Endodermal cell (in vitro differentiated cells): ENCODE data around the gene ZNF678. TPM values are rescaled to one million over a fixed set of nuclear protein-coding genes. Genes with fewer than 3 reads are reported as not detected.

ENCODE experiments used
- DNase-seq: peaks from one replicate; pipeline ENCODE4 v3.0.0-alpha.2; 2017
- H3K27ac ChIP-seq: 2 replicates; pipeline ENCODE4 v1.5.1; 2013; ENCODE audit warnings: mild to moderate bottlenecking, low read depth, low read length, moderate library complexity
- H3K27me3 ChIP-seq: 2 replicates; pipeline ENCODE4 v1.6.1; 2013; ENCODE audit warnings: mild to moderate bottlenecking, low read length, moderate library complexity; ENCODE audit not compliant: insufficient read depth, control insufficient read depth, poor library complexity, severe bottlenecking
- H3K36me3 ChIP-seq: 2 replicates; pipeline ENCODE4 v1.7.0; 2013; ENCODE audit warnings: mild to moderate bottlenecking, low read length, moderate library complexity; ENCODE audit not compliant: control insufficient read depth, insufficient read depth
- H3K4me1 ChIP-seq: one replicate; pipeline ENCODE4 v1.7.0; 2013; ENCODE audit warnings: low read length; ENCODE audit not compliant: control insufficient read depth, insufficient read depth
- H3K4me3 ChIP-seq: 2 replicates; pipeline ENCODE4 v1.5.1; 2013; ENCODE audit warnings: mild to moderate bottlenecking, low read length, moderate library complexity
- H3K9ac ChIP-seq: 2 replicates; pipeline ENCODE4 v1.6.1; 2013; ENCODE audit warnings: mild to moderate bottlenecking, low read length, moderate library complexity; ENCODE audit not compliant: poor library complexity, severe bottlenecking; ENCODE audit errors: extremely low read depth
- H3K9me3 ChIP-seq: 2 replicates; pipeline ENCODE4 v1.6.1; 2013; ENCODE audit warnings: mild to moderate bottlenecking, low read length, moderate library complexity; ENCODE audit not compliant: control insufficient read depth
- H3K27ac Mint-ChIP-seq: 2 replicates; pipeline ENCODE4 v1.8.0; 2020; ENCODE audit warnings: mixed read lengths
- H3K27me3 Mint-ChIP-seq: 2 replicates; pipeline ENCODE4 v1.8.0; 2021; ENCODE audit warnings: mild to moderate bottlenecking, mixed read lengths; ENCODE audit not compliant: insufficient read depth
- H3K36me3 Mint-ChIP-seq: 2 replicates; pipeline ENCODE4 v1.8.0; 2020; ENCODE audit warnings: low read depth, mixed read lengths
- H3K4me1 Mint-ChIP-seq: 2 replicates; pipeline ENCODE4 v1.8.0; 2020; ENCODE audit warnings: mixed read lengths
- H3K4me3 Mint-ChIP-seq: 2 replicates; pipeline ENCODE4 v1.8.0; 2020; ENCODE audit warnings: mild to moderate bottlenecking, moderate library complexity, mixed read lengths
- H3K9me3 Mint-ChIP-seq: 2 replicates; pipeline ENCODE4 v1.8.0; 2020; ENCODE audit warnings: mild to moderate bottlenecking, mixed read lengths
- CTCF ChIP-seq: fragments of 200-600 bp; sonication (generic); conservative IDR thresholded peaks from 2 replicates; pipeline ENCODE4 v1.5.0; 2021; ENCODE audit warnings: antibody characterized with exemption, mild to moderate bottlenecking
- WGBS, 2 experiments: methylation state at CpG; one replicate each; pipeline versions ENCODE4 v1.1.5 to v1.1.7; 2013; ENCODE audit warnings: missing lambda C conversion rate in 2 of 2, mixed read lengths in 1 of 2; ENCODE audit not compliant: insufficient coverage in 1 of 2, insufficient read length in 1 of 2; 5-methylcytosine and 5-hydroxymethylcytosine counted together
- total RNA-seq, 2 donors: library from RNA; stranded (reverse); fragmentation: NEBNext Ultra II Directional in 1 of 2; extraction: Animal tissue kit (Norgen Biotek cat#: 25700) in 1 of 2; gene quantifications; 2 replicates in 1 of 2; 3 replicates in 1 of 2; pipeline ENCODE4 v1.2.1, GENCODE V29; 2021

Gene ZNF678
- total RNA-seq, 2 donors from 2014 or later: 23.1 to 24.3 TPM

- WGBS, 2 experiments: 88% methylated on average over 2 of the region's 2 CpGs; no CpG with 5 or more reads in 1 of the 2 experiments
- H3K9ac ChIP-seq: no peak overlapping the region
- no peaks in the 10 kb centered on the region for H3K4me1 ChIP-seq
- H3K4me3 Mint-ChIP-seq: no peak overlapping the region
- H3K27me3 ChIP-seq: no peaks in the 10 kb centered on the region
- peaks cover 34% of the 10 kb centered on the region for H3K27me3 Mint-ChIP-seq
- H3K36me3 Mint-ChIP-seq: peaks cover 24% of the 10 kb centered on the region
- H3K36me3 ChIP-seq: no peaks in the 10 kb centered on the region
- DNase-seq: no peak
- H3K27ac Mint-ChIP-seq: no peak overlapping the region
- TF ChIP-seq CTCF: no peak
- H3K9me3 ChIP-seq: peaks cover 66% of the 10 kb centered on the region
- no peak overlapping the region for H3K27ac ChIP-seq
- peaks cover 65% of the 10 kb centered on the region for H3K9me3 Mint-ChIP-seq
- H3K4me3 ChIP-seq: no peak overlapping the region
- H3K4me1 Mint-ChIP-seq: no peaks in the 10 kb centered on the region
Observed at GRCh38 chr1:227526524-227526923, 36.8 kb upstream of the ZNF678 start.

- H3K27ac ChIP-seq: no peak overlapping the region
- Mint-ChIP-seq H3K4me1 (no peaks in the 10 kb centered on the region), H3K4me3 (no peak overlapping the region), H3K36me3 (peaks cover 40% of the 10 kb centered on the region), H3K9me3 (peaks cover 89% of the 10 kb centered on the region), H3K27me3 (peaks cover 41% of the 10 kb centered on the region), H3K27ac (no peak overlapping the region)
- TF ChIP-seq CTCF: no peak
- no peaks in the 10 kb centered on the region for H3K4me1 ChIP-seq
- H3K9ac ChIP-seq: no peak overlapping the region
- no peaks in the 10 kb centered on the region for H3K27me3 ChIP-seq
- peaks cover 78% of the 10 kb centered on the region for H3K9me3 ChIP-seq
- H3K36me3 ChIP-seq: peaks cover 3% of the 10 kb centered on the region
- 91% methylated on average over 3 of the region's 3 CpGs; no CpG with 5 or more reads in 1 of the 2 experiments for WGBS, 2 experiments
- peak overlapping the region; percentile 53 for H3K4me3 ChIP-seq
- DNase-seq: no peak
Observed at GRCh38 chr1:227532019-227532619, 31.2 kb upstream of the ZNF678 start.

- 95 to 96% methylated on average over 3 to 5 of the region's 5 CpGs for WGBS, 2 experiments
- no peaks in the 10 kb centered on the region for H3K36me3 ChIP-seq
- no peak overlapping the region for H3K9ac ChIP-seq
- peaks cover 9% of the 10 kb centered on the region for H3K27me3 ChIP-seq
- no peak overlapping the region for H3K27ac Mint-ChIP-seq
- no peaks in the 10 kb centered on the region for H3K4me1 ChIP-seq
- H3K9me3 ChIP-seq: peaks cover 10% of the 10 kb centered on the region
- no peak for TF ChIP-seq CTCF
- H3K27me3 Mint-ChIP-seq: peaks cover 27% of the 10 kb centered on the region
- peaks cover 14% of the 10 kb centered on the region for H3K9me3 Mint-ChIP-seq
- H3K4me3 ChIP-seq: no peak overlapping the region
- no peaks in the 10 kb centered on the region for H3K36me3 Mint-ChIP-seq
- H3K4me3 Mint-ChIP-seq: no peak overlapping the region
- DNase-seq: no peak
- H3K4me1 Mint-ChIP-seq: no peaks in the 10 kb centered on the region
- no peak overlapping the region for H3K27ac ChIP-seq
Observed at GRCh38 chr1:227540170-227541098, 22.9 kb upstream of the ZNF678 start.
